GM18861 (cell line): Measurements from ENCODE around the gene SDK2.
"Not testable (repeated sequence)": the region's sequence is repeated elsewhere in the genome, so short reads cannot be mapped to it uniquely, and the experiment has no call there.

Experiments used
- ATAC-seq: cut with Tn5 transposase; IDR thresholded peaks from one replicate; pipeline ENCODE4 v1.9.1; 2021; ENCODE audit not compliant: unreplicated experiment

The SDK2 gene

GRCh38 chr17:73335591-73336407, 308.4 kb downstream of the SDK2 start:
- no peak for ATAC-seq

GRCh38 chr17:73334771-73335513, 309.3 kb downstream of the SDK2 start:
- no peak for ATAC-seq

DNA sequence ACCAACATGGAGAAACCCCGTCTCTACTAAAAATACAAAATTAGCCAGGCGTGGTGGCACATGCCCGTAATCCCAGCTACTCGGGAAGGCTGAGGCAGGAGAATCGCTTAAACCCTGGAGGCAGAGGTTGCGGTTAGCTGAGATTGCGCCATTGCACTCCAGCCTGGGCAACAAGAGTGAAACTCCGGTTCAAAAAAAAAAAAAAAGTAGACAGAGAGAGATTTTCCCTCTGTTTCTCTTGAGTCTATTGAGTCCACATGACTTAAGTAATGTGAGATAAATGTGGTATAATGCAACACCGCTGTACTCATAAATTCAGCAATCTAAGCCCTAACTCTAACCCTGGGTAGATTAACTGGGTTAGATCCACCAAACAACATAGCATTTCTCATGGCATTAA, 310.8 kb downstream of the SDK2 start:
- ATAC-seq, result not testable (repeated sequence)

DNA sequence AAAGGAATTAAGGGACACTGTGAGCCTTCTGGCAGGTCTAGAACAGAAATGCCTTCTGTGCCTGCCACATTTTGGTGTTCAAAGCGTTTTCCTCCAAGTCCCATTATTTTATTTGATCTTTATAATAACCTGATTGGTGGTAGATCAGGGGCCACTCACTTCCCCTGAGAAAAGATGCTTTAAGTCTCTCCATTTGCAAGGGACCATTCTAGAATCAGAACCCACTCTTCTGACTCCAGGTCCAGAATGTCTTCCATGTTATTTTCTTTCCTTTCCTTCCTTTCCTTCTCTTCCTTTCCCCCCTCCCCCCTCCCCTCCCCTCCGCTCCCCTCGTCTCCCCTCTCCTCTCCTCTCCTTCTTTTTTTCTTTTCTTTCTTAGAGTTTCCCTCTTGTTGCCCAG, 313.2 kb downstream of the SDK2 start:
- ATAC-seq, result no peak

DNA sequence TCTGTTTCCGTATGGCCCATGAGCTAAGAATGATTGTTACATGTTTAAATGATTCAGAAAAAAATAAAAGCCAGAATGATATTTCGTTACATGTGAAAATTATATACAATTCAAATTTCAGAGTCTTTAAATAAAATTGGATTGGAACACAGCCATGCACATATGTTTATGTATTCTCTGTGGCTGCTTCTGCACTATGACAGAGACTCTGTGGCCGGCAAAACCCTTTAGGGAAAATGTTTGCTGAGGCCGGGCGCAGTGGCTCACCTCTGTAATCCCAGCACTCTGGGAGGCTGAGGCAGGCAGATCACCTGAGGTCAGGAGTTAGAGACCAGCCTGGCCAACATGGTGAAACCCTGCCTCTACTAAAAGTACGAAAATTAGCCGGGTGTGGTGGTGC, 316.6 kb downstream of the SDK2 start:
- no peak for ATAC-seq

GRCh38 chr17:73325527-73325842, 318.8 kb downstream of the SDK2 start:
- no peak for ATAC-seq

DNA sequence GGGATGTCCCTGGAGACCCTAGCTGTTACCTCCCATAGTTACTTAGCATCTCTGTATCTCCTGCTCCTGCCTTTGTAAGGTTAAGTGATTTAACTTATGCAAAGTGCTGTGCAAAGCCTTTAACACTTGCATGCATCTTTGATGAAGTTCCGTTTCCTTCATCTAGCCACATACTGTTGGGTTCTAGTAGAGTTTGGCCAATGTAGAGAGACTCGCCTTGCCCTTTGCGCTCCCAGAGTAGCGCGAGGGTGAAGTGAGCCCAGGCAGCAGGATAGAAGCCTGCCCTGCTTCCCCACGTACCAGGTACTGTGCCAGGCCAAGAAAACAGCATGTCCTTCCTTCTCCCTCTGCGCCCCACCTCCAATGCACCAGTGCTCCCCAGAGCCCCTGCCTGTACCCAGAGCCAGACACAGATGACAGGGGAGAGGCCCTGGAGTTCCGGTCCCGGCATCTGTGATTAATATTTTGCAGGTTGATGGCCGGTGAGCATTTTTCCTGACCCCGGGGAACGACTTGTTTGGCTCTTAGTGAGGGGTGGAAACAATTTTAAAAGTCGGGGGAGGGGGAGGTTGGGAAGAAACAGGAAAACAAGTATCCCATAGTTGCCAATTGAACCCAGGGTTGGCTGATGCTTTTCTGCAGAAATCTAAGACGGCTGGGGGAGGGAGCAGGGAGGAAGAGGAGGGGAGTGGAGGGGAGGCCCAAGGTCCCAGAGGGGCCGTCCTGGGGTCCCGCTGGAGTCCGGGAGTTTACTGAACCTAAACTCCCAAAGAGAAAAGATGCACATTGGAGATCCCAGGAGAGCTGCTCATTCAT, 319.3 kb downstream of the SDK2 start:
- no peak for ATAC-seq

GRCh38 chr17:73324160-73324475, 320.1 kb downstream of the SDK2 start:
- no peak for ATAC-seq

DNA sequence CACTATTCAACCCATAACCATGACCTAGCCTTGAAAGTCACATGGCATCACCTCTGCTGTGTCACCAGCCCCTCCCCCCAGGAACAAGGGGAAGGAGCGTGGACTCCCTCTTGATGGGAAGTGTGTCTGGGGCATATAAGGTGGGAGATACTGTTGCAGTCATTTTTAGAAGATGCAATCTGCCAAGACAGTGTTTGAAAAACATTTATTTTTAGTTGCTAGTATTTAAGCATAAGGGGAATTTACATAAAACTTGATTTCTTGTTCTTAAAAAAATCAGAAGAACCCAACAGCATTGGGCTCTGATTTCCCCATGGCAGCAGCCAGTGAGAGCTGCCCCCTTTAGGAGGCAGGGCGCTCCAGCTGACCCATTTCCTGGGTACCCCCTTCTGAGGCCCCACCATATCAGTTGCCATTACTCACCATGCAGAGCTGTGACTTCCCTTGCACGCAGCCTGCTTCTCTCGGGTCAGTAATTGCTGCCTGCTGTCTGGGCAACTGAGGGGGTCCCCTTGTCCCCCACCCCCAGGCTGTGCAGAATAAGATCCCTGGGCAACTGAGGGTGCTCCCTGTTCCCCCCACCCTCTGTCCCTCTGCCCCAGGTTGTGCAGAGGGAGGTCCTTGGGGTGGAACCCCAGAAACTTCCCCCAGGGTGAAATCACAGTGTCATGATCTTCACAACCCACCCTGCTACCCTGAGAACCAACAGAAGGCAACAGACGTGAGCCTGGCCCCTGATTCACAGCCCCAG, 320.7 kb downstream of the SDK2 start:
- no peak for ATAC-seq

GRCh38 chr17:73320601-73321264, 323.5 kb downstream of the SDK2 start:
- ATAC-seq, result no peak

GRCh38 chr17:73319766-73320165, 324.5 kb downstream of the SDK2 start:
- ATAC-seq, result no peak

DNA sequence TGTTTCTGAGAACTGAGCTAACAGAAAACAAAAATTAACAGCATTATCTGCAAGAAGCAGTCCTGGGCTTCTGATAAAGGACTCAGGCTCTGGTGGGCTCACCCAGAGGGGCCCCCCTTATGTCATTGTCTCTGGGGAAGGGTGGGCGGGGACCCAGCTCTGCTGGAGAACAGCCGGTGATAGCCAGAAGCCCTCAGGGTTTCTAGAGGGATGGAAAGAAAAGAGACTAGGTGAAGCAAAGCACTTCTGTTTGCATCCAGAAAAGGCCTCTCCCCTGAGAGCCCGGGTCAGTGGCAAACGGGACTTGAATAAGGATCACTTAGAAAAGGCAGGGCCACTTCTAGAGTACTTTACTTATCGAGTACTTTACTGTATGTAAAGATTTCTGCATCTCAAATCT, 325.4 kb downstream of the SDK2 start:
- no peak for ATAC-seq

- no peak for ATAC-seq
Measured at GRCh38 chr17:73318427-73318813, 325.8 kb downstream of the SDK2 start.

GRCh38 chr17:73317513-73318426, 326.5 kb downstream of the SDK2 start:
- peak; percentile 12 for ATAC-seq

GRCh38 chr17:73316919-73317505, 327.2 kb downstream of the SDK2 start:
- peak; percentile 79 for ATAC-seq

DNA sequence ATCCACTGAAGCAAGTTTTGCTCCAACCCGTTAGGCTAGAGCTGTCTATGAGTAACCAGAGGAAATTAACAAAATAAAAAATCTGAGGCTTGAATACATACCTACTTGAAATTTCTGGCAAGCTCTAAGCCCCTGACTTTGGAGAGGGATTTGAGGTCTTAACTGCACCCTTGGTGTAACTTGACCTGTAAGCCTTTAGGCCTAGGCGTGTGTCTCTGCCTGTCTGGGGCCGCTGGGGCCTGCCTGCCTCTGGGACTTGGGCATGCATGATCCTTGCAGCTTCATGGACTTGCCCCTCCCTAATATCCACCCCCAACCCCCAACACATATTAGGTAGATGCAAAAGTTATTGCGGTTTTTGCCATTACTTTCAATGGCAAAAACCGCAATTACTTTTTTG, 328.8 kb downstream of the SDK2 start:
- no peak for ATAC-seq

GRCh38 chr17:73313526-73314127, 330.6 kb downstream of the SDK2 start:
- ATAC-seq, result no peak

DNA sequence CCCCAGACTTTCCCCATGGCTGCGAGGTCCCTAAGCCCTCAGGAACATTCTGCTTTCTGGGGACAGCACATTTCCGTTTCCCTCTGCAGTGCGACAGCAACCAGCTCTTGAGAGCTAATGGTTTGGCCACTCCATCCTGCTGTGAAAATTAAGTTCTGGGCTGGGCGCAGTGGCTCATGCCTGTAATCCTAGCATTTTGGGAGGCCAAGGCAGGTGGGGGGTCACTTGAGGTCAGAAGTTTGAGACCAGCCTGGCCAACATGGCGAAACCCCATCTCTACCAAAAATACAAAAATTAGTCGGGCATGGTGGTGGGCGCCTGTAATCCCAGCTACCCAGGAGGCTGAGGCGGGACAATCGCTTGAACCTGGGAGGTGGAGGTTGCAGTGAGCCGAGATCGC, 331.4 kb downstream of the SDK2 start:
- ATAC-seq, result not testable (repeated sequence)
